GF-D8 (cell line): ENCODE measurements around the gene PIK3R5.
"Not testable (repeated sequence)": the region's sequence is repeated elsewhere in the genome, so short reads cannot be mapped to it uniquely, and the experiment has no call there.

Source experiments
- DNase-seq: peaks from one replicate; lab custom pipeline; 2025; lab: John Stamatoyannopoulos, UW

The PIK3R5 gene

GRCh38 chr17:8896641-8897635 is 68.6 kb downstream of the PIK3R5 start:
- DNase-seq, result no peak

- no peak for DNase-seq
Measured at GRCh38 chr17:8896087-8896486, 69.4 kb downstream of the PIK3R5 start.

- peak; percentile 1 for DNase-seq
Measured at GRCh38 chr17:8894673-8895578, 70.6 kb downstream of the PIK3R5 start.

- no peak for DNase-seq
Measured at GRCh38 chr17:8894202-8894671, 71.3 kb downstream of the PIK3R5 start.

- DNase-seq, result no peak
Measured at GRCh38 chr17:8893621-8894201, 71.8 kb downstream of the PIK3R5 start.

- no peak for DNase-seq
Measured at GRCh38 chr17:8893059-8893458, 72.4 kb downstream of the PIK3R5 start.

GRCh38 chr17:8892338-8892690 is 73.2 kb downstream of the PIK3R5 start:
- no peak for DNase-seq

- no peak for DNase-seq
Measured at GRCh38 chr17:8890671-8891070, 74.8 kb downstream of the PIK3R5 start.

GRCh38 chr17:8889458-8890210 is 75.9 kb downstream of the PIK3R5 start:
- DNase-seq, result no peak

- no peak for DNase-seq
Measured at GRCh38 chr17:8888704-8889302, 76.7 kb downstream of the PIK3R5 start.

GRCh38 chr17:8887834-8888703 is 77.4 kb downstream of the PIK3R5 start:
- DNase-seq, result no peak

GRCh38 chr17:8887301-8887700 is 78.2 kb downstream of the PIK3R5 start:
- no peak for DNase-seq

GRCh38 chr17:8885967-8886684 is 79.4 kb downstream of the PIK3R5 start:
- DNase-seq, result no peak

GRCh38 chr17:8885163-8885966 is 80.1 kb downstream of the PIK3R5 start:
- DNase-seq, result not testable (repeated sequence)

GRCh38 chr17:8884336-8884990 is 81.0 kb downstream of the PIK3R5 start:
- DNase-seq, result no peak

- no peak for DNase-seq
Measured at GRCh38 chr17:8883353-8883752, 82.2 kb downstream of the PIK3R5 start.

GRCh38 chr17:8881606-8882005 is 83.9 kb downstream of the PIK3R5 start:
- no peak for DNase-seq

GRCh38 chr17:8880466-8880865 is 85.0 kb downstream of the PIK3R5 start:
- no peak for DNase-seq
